PC-3 (cell line): ENCODE data around the gene LRCOL1.

Source experiments
- EZH2 ChIP-seq: fragments of 300-600 bp; sonication (generic); IDR thresholded peaks from one replicate; pipeline ENCODE4 v1.6.1; 2017; ENCODE audit warnings: antibody characterized with exemption, mild to moderate bottlenecking, low read length; ENCODE audit not compliant: unreplicated experiment
- TF ChIP-seq, protein P1 (sequence below): fragments of 300-600 bp; sonication (generic); conservative IDR thresholded peaks from 2 replicates; pipeline ENCODE4 v1.5.1; 2017; ENCODE audit warnings: antibody characterized with exemption, low read depth, mild to moderate bottlenecking, low read length

DNA sequence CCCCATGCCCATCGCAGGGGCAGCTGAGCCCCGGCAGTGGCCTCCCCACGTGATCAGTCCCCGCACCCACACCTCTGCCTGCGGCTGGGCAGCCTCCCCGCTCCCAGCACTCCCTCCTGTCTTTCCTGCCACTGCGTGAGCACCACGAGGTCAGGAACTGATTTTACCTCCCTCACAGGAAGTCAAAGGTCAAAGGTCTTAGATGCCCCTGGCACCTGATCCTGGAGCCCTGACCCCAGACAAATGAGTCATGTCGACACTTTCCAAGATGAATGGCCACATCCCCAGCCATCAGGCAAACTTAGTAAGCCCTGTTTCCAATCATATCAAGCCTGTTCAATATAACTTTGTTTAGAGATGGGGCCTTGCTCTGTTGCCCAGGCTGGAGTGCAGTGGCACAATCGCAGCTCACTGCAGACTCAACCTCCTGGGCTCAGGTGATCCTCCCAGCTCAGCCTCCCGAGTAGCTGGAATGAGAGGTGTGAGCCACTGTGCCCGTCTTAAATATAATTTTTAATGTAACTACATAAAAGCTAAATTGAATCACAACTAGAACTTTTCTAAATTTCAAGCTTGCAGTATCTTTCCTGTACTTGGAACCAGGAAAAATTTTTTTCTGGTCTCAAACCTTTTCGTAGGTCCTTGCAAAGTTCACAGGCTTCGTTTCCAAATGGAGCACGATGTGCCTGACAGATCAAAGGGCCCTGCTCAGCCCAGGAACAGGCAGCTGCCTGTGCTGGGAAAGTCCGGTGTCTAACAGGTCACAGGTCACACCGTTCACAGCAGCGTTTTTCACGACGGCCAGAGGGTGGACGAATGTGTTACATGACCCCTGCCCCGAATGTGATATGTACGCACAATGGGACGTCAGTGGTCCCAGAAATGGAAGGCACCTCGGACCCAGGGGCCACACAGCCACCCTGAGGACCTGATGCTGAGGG, 1.9 kb downstream of the LRCOL1 start:
- no peak for TF ChIP-seq EZH2
- TF ChIP-seq, protein P1, sequence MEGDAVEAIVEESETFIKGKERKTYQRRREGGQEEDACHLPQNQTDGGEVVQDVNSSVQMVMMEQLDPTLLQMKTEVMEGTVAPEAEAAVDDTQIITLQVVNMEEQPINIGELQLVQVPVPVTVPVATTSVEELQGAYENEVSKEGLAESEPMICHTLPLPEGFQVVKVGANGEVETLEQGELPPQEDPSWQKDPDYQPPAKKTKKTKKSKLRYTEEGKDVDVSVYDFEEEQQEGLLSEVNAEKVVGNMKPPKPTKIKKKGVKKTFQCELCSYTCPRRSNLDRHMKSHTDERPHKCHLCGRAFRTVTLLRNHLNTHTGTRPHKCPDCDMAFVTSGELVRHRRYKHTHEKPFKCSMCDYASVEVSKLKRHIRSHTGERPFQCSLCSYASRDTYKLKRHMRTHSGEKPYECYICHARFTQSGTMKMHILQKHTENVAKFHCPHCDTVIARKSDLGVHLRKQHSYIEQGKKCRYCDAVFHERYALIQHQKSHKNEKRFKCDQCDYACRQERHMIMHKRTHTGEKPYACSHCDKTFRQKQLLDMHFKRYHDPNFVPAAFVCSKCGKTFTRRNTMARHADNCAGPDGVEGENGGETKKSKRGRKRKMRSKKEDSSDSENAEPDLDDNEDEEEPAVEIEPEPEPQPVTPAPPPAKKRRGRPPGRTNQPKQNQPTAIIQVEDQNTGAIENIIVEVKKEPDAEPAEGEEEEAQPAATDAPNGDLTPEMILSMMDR = no peak
